Esophagus muscularis mucosa (tissue), 3 donors: ENCODE results near the gene ABCA1.

Source experiments
- POLR2A ChIP-seq: fragments of 450-650 bp; IDR thresholded peaks from one replicate; pipeline ENCODE4 v1.6.1; 2017; ENCODE audit warnings: antibody characterized with exemption, moderate library complexity, mild to moderate bottlenecking, low read depth
- TF ChIP-seq, protein P1 (sequence below), 3 experiments: fragments of 200-600 bp in 2 of 3; fragments of 450-650 bp in 1 of 3; sonication (generic) in 2 of 3; IDR thresholded peaks; one replicate each; pipeline ENCODE4 v1.5.1; 2017 to 2019; ENCODE audit warnings: antibody characterized with exemption in 3 of 3, mild to moderate bottlenecking in 2 of 3, moderate library complexity in 1 of 3

GRCh38 chr9:104923289-104923688, 4.7 kb downstream of the ABCA1 start:
- TF ChIP-seq, protein P1, sequence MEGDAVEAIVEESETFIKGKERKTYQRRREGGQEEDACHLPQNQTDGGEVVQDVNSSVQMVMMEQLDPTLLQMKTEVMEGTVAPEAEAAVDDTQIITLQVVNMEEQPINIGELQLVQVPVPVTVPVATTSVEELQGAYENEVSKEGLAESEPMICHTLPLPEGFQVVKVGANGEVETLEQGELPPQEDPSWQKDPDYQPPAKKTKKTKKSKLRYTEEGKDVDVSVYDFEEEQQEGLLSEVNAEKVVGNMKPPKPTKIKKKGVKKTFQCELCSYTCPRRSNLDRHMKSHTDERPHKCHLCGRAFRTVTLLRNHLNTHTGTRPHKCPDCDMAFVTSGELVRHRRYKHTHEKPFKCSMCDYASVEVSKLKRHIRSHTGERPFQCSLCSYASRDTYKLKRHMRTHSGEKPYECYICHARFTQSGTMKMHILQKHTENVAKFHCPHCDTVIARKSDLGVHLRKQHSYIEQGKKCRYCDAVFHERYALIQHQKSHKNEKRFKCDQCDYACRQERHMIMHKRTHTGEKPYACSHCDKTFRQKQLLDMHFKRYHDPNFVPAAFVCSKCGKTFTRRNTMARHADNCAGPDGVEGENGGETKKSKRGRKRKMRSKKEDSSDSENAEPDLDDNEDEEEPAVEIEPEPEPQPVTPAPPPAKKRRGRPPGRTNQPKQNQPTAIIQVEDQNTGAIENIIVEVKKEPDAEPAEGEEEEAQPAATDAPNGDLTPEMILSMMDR (IDR thresholded peaks at IDR 0.05) = no peak
- no peak for TF ChIP-seq POLR2A
